Left cardiac atrium (tissue), 4 donors: ENCODE results near the gene AMBRA1. TPM values are rescaled to one million over a fixed set of nuclear protein-coding genes. Genes with fewer than 3 reads are reported as not detected.

Experiments
- ATAC-seq, 2 donors: fragments of 200-7000 bp; cut with Tn5 transposase; one replicate each; pipeline ENCODE4 v1.9.1; 2020; ENCODE audit warnings: mild to moderate bottlenecking in 2 of 2, moderate library complexity in 2 of 2
- DNase-seq: peaks from one replicate; pipeline ENCODE4 v3.0.0-alpha.2; 2020
- intact Hi-C, 2 donors: fragments of 100-400 bp; cut with DNase I; formaldehyde crosslinking; loops; one replicate each; pipeline versions ENCODE4 v1.14.1 to v1.15.1; 2022 to 2023
- total RNA-seq, 2 donors: library from RNA; stranded (reverse); fragmentation: NEBNext Ultra II Directional; extraction: Animal tissue kit (Norgen Biotek cat#: 25700); gene quantifications; one replicate each; pipeline ENCODE4 v1.2.1, GENCODE V29; 2021
- donor health status: DM: no; HTN: yes; CAD: no.
- donor health status: DM: no; HTN: yes; CAD: no; lungs with severe emphysema.
- donor health status: DM: yes; HTN: yes; CAD: no.
- donor health status: Dilated cardiomyopathy.

Gene AMBRA1
- total RNA-seq, 2 donors from 2014 or later = 14.9 to 20.1 TPM

DNA sequence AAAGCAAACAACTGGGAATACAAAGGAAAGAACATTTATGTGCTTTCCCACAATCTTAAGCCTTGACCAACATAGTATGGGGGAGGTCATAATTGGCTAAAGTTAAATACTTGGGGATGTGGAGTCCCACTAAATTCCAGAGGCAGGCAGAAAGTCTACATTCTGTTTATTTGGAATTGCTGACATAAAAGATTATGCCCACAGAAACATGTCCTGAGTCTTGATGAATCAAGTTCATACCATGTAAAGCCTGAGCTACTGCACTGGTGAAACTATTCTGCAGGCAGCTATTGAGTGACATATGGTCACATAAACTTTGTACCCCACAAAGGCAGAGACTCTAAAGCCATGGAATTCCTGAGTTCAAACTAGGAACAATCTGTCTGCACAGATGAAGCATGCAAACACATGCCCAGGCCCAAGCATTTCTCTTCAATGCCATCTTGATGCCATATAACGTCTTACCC is 132.3 kb downstream of the AMBRA1 start:
- DNase-seq (no peak), ATAC-seq (no peak)
- intact Hi-C loops = no loop called here

- ATAC-seq = no peak
- DNase-seq = no peak
- intact Hi-C loops = no loop called here
Measured at GRCh38 chr11:46458491-46458890, 135.3 kb downstream of the AMBRA1 start.

GRCh38 chr11:46457659-46458424 is 136.0 kb downstream of the AMBRA1 start:
- intact Hi-C loops = no loop called here
- ATAC-seq (no peak), DNase-seq (no peak)

- ATAC-seq = no peak
- DNase-seq = no peak
- intact Hi-C loops = no loop called here
Measured at GRCh38 chr11:46457021-46457420, 136.8 kb downstream of the AMBRA1 start.

- DNase-seq = no peak
- no peak for ATAC-seq
- intact Hi-C loops = no loop called here
Measured at GRCh38 chr11:46456269-46457001, 137.4 kb downstream of the AMBRA1 start.

DNA sequence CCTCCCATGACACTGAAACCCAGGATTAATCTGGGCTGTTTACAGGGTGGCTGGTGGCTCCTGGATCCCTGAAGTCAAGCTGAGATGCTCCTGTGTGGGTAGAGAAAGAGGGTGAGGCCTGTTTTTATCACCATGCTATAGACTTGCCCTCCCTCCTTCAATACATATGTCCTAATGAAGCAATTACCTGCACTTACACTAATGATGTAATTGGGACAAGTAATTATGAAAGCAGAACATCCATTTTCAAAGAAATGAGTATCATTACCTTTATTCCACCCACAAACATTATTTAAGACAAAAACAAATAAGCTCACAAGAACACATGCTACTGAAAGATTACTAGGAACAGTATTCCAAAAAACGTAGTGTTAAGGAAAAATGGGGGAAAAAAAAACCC is 138.0 kb downstream of the AMBRA1 start:
- intact Hi-C loops = no loop called here
- ATAC-seq (no peak), DNase-seq (no peak)

GRCh38 chr11:46452918-46453517 is 140.8 kb downstream of the AMBRA1 start:
- intact Hi-C loops = no loop called here
- no peak for DNase-seq
- no peak for ATAC-seq

- intact Hi-C loops = no loop called here
- DNase-seq = no peak
- no peak for ATAC-seq
Measured at GRCh38 chr11:46451759-46452158, 142.1 kb downstream of the AMBRA1 start.

DNA sequence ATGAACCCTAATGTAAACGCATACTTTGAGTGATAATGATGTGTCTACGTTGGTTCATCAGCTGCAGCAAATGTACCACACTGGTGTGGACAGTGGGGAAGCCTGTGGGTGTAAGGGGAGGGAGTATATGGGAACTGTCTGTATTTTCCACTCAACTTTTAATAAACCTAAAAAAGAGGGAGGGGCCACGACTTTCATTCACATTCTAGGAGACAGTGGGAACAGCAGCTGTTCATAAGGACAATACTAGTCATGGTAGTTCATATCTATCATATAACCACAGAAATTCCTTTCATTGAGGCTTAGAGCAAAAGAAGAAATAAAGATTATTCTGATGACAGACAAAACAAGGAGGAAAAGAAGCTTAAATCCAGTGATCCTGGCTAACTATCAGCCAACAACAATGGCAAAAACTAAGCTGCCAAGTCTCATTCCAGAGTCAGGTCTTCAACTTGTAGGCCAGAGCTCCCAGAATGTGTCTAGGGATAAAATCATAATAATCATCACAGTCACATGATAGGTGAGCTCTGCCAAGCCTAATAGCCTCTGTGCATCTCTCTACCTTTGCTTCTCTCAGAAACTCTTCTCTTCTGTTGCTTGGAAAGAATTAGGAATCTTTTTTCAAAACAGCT is 142.9 kb downstream of the AMBRA1 start:
- intact Hi-C loops = no loop called here
- no peak for DNase-seq
- no peak for ATAC-seq

DNA sequence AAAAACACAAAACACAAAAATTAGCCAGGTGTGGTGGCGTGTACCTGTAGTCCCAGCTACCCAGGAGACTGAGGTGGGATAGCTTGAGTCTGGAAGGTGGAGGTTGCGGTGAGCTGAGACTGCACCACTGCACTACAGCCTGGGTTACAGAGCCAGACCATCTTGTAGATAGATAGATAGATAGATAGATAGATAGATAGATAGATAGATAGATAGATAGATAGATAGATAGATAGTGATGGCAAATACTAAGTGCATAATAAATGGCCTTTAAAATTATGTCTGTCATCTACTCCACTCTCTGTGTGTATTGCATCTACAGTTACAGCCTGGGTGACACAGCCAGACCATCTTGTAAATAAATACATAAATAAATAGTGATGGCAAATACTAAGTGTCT is 146.3 kb downstream of the AMBRA1 start:
- ATAC-seq (no peak), DNase-seq (no peak)
- intact Hi-C loops = no loop called here

GRCh38 chr11:46445920-46446771 is 147.7 kb downstream of the AMBRA1 start:
- no peak for DNase-seq
- peak in 1 of 2 donors; percentile 57 for ATAC-seq
- intact Hi-C loops = no loop called here

DNA sequence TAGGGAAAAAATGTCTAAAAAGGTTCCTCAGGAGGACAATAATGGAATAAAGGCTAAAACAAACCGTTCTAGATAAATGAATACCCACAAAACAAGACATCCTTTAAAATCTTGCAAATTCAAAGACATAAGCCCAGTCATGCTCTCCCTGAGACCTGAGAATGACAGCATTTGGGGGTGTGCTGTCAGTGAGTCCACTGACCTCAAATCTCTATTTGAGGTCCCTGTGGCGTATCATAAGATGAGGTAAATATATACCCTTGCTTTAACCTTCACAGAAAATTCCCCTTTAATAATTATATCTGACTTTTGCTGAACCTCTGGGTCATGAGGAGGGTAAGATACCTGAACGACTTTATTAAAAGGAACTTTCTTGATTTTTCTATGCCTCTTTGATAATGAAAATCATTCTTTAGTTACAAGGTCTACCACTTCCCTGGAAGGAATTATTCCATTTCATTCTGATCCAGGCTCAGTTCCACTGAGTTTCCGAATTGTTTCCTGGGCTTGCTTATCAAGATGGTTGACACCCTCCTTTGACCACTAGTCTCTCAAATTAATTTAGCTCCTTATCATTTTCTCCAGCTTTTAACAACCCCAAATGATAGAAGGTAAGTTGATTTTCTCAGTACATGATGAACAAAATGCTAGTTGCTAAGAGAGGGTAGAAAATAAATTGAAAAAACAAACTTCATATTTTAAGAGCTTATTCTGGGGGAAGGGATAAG is 148.5 kb downstream of the AMBRA1 start:
- intact Hi-C loops = no loop called here
- no peak for ATAC-seq
- DNase-seq = no peak

DNA sequence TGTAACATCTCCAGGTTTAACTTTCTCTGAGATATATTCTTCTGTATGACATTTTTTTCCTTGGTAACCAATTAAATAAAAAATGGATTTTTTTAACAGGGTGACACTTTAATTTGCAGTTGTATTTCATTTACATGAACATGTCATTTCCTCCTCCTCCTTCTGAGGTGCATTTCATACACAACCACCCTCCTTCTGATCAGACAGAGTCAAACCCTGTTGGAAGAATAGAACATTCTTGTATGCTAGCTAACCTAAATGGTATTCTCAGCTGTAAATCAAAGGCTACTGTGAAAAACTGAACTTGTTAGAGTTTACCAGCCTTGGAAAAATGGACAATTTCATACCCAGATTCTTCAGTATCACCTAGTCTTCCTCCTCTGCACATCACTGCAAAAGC is 149.5 kb downstream of the AMBRA1 start:
- DNase-seq (no peak), ATAC-seq (no peak)
- intact Hi-C loops = no loop called here

- intact Hi-C loops = no loop called here
- no peak for ATAC-seq
Measured at GRCh38 chr11:46438211-46438610, 155.6 kb downstream of the AMBRA1 start.

GRCh38 chr11:46437122-46437689 is 156.6 kb downstream of the AMBRA1 start:
- DNase-seq (no peak), ATAC-seq (no peak)
- intact Hi-C loops = no loop called here

More at GRCh38 chr11:46438211-46438610, 155.6 kb downstream of the AMBRA1 start:
- no peak for DNase-seq

GRCh38 chr11:46436113-46436512 is 157.7 kb downstream of the AMBRA1 start:
- intact Hi-C loops = no loop called here
- DNase-seq (no peak), ATAC-seq (no peak)

DNA sequence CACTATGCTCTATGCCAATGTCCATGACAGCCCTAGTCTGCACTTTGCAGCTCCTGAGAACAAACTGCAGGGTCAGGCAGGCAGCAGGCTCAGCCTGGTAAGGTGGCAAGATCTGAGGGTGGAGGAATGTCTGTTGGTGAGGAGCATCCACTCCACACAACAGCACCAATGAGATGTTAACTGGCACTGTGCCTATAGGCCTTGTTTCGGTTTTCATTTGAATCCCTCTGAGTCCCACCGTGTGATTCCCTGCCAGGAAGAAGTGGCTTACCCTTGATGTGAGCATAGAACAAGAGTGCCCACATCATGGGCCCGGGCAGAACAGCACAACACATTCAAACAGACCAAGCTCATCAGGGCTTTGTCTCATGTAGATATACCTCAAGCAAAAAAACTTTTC is 158.1 kb downstream of the AMBRA1 start:
- ATAC-seq = peak; percentile 29 to 34
- no peak for DNase-seq
- intact Hi-C loops = no loop called here

GRCh38 chr11:46431211-46431610 is 162.6 kb downstream of the AMBRA1 start:
- intact Hi-C loops = no loop called here
- DNase-seq (no peak), ATAC-seq (no peak)
